Measurements from ENCODE around the gene ADAMTS9.

GRCh38 chr3:64561325-64561843 lies 126.4 kb downstream of the ADAMTS9 start:
- TF ChIP-seq SUZ12 (IDR thresholded peaks at IDR 0.05; ENCODE audit: extremely low read depth, insufficient read depth, insufficient read length) = no peak
- TF ChIP-seq ZNF274 (IDR thresholded peaks at IDR 0.05; ENCODE audit: low read depth, low read length) = no peak
- TF ChIP-seq YY1 (IDR thresholded peaks at IDR 0.05; ENCODE audit: insufficient read depth, insufficient read length) = no peak
